Nephron (organoid): ENCODE measurements around the gene MANEAL.

Source experiments
- H3K27ac Mint-ChIP-seq, 3 experiments: 2 replicates each; pipeline ENCODE4 v1.8.0; 2020; ENCODE audit warnings: mixed read lengths in 3 of 3, mild to moderate bottlenecking in 2 of 3, moderate library complexity in 1 of 3
- H3K27me3 Mint-ChIP-seq: 2 replicates; pipeline ENCODE4 v1.8.0; 2021; ENCODE audit warnings: low read depth, mild to moderate bottlenecking, moderate library complexity, mixed read lengths
- H3K36me3 Mint-ChIP-seq: 2 replicates; pipeline ENCODE4 v1.8.0; 2020; ENCODE audit warnings: low read depth, mixed read lengths
- H3K4me1 Mint-ChIP-seq: 2 replicates; pipeline ENCODE4 v1.8.0; 2020; ENCODE audit warnings: mixed read lengths
- H3K4me3 Mint-ChIP-seq, 3 experiments: 2 replicates each; pipeline ENCODE4 v1.8.0; 2020; ENCODE audit warnings: mild to moderate bottlenecking in 3 of 3, mixed read lengths in 3 of 3, moderate library complexity in 2 of 3
- H3K9me3 Mint-ChIP-seq: 2 replicates; pipeline ENCODE4 v1.8.0; 2020; ENCODE audit warnings: mixed read lengths
- TF ChIP-seq, protein P1 (sequence below), 3 experiments: fragments of 200-600 bp; sonication (generic); IDR thresholded peaks; one replicate each; pipeline ENCODE4 v1.5.0; 2021; ENCODE audit warnings: antibody characterized with exemption in 3 of 3; ENCODE audit not compliant: unreplicated experiment in 3 of 3

Gene MANEAL

DNA sequence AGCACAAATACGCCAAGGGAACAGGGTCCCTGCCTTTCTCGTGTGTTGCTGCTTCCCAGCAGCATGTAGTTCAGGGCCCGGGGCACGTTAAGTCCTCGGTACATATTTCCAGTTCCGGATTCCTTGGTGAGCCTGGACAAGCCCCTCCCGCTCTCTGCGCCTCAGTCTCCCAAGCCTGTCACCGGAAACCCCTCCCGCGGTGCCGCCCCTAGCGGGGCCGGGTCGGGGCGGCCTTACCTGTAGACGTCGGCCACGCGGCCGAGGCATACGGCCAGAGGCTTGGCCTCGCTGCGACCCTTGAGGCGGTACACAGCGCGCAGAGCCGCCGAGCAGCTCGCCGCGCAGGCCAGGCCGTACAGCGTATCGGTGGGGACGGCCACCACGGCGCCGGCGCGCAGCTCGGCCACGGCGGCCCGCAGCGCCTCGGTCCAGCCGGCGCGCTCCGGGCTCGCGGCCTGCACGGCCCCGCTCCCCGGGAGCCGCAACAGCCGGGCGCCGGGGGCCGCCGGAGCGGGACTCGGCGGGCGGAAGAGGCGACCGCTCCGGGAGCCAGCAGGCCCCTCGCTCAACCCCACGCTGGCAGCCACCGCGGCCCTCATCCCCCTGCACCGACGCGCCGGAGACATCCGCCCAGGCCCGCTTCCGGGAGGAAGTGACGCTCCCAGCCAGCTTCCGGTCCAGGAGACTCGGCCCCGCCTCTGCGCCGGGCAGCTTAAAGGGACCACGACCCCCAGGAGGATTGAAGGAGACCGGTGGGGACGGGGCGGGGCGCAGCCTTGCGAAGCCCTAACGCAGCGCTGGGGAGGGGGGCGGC, 14.1 kb downstream of the MANEAL start, which contains the start of the genes C1orf122 and YRDC:
TSS of gene C1orf122 (plus strand) at position 236 of the 814 bp plus-strand sequence. CDS start 615 bp downstream, outside the sequence.
TSS of gene YRDC (minus strand) at position 654 of the 814 bp plus-strand sequence. CDS start at position 626, 28 bp downstream.
- peak within 1 kb of the TSS; percentile 95 to 97 (median 96) for H3K4me3 Mint-ChIP-seq
- no peaks in the 10 kb centered on the region for H3K9me3 Mint-ChIP-seq
- H3K4me1 Mint-ChIP-seq = peaks cover 17% of the 10 kb centered on the region
- H3K27ac Mint-ChIP-seq = peak within 1 kb of the TSS; percentile 93 to 99 (median 96)
- H3K36me3 Mint-ChIP-seq = peaks cover 32% of the 10 kb centered on the region
- no peaks in the 10 kb centered on the region for H3K27me3 Mint-ChIP-seq
- TF ChIP-seq, protein P1, sequence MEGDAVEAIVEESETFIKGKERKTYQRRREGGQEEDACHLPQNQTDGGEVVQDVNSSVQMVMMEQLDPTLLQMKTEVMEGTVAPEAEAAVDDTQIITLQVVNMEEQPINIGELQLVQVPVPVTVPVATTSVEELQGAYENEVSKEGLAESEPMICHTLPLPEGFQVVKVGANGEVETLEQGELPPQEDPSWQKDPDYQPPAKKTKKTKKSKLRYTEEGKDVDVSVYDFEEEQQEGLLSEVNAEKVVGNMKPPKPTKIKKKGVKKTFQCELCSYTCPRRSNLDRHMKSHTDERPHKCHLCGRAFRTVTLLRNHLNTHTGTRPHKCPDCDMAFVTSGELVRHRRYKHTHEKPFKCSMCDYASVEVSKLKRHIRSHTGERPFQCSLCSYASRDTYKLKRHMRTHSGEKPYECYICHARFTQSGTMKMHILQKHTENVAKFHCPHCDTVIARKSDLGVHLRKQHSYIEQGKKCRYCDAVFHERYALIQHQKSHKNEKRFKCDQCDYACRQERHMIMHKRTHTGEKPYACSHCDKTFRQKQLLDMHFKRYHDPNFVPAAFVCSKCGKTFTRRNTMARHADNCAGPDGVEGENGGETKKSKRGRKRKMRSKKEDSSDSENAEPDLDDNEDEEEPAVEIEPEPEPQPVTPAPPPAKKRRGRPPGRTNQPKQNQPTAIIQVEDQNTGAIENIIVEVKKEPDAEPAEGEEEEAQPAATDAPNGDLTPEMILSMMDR (IDR thresholded peaks at IDR 0.05; ENCODE audit: unreplicated experiment in 3 of 3) = no peak

DNA sequence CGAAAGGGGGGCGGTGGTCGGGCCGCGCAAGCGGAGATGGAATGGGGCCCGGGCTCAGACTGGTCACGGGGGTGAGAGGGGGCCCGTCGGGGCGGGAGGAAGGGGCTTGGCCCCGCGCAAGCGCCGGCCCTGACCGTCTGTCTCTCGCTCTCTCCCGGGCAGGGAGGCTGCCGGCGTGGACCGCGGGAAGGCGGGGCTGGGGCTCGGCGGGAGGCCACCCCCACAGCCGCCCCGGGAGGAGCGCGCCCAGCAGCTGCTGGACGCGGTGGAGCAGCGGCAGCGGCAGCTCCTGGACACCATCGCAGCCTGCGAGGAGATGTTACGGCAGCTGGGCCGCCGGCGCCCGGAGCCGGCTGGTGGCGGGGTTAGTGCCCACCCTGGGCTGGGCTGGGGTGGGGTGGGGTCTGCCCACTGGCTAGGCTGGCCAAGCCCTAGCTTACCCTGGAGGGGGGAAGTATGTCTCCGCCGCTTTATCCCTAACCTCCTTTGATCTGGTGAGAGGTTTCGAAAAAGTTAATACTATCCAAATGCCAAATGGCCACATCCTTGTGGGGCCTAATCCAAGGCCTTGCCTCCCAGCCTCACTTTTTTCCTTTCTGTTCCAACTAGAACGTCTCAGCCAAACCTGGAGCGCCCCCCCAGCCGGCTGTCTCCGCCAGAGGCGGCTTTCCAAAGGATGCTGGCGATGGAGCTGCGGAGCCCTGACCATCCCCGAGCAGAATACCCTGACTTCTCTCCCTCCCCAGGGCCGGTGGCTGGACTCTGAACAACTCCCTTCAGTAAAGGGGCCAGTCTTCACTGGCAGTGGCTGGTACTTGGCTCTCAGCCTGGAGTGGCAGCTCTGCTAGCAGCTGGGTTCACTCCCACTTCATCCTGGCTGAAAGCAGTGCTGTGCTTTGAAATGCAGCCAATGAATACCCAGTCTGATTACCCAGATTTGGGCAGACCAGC, 15.0 kb downstream of the MANEAL start:
- Mint-ChIP-seq H3K9me3 (no peaks in the 10 kb centered on the region), H3K4me3 (peak overlapping the region; percentile 95 to 97 (median 96)), H3K27me3 (no peaks in the 10 kb centered on the region), H3K4me1 (peaks cover 17% of the 10 kb centered on the region), H3K27ac (peak overlapping the region; percentile 93 to 99 (median 96)), H3K36me3 (peaks cover 25% of the 10 kb centered on the region)
- TF ChIP-seq, protein P1 (IDR thresholded peaks at IDR 0.05; ENCODE audit: unreplicated experiment in 3 of 3) = no peak

DNA sequence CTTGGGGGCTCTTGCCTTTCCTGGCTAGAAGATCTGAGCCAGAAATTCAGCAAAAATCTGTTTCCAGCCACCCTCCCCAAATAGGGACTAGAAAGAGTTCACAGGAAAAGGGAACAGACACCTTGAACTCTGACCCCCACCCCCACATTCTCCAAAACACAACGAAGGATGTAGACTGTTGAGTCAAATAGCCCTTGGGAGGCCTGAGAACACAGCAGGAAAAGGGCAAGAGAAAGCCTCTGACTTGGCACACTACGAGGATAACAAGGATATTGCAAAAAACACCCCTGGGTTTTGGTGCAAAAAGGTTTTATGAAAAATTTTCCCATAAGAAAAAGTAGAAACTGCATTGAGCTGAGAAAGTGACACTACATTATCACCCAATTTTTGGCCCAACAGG, 16.3 kb downstream of the MANEAL start:
- TF ChIP-seq, protein P1 (IDR thresholded peaks at IDR 0.05; ENCODE audit: unreplicated experiment in 3 of 3) = no peak
- Mint-ChIP-seq H3K27ac (peak overlapping the region in 1 of 3 experiments; percentile 35), H3K4me3 (peak overlapping the region in 2 of 3 experiments; percentile 63 to 65), H3K9me3 (no peaks in the 10 kb centered on the region), H3K36me3 (peaks cover 13% of the 10 kb centered on the region), H3K4me1 (peaks cover 17% of the 10 kb centered on the region), H3K27me3 (no peaks in the 10 kb centered on the region)

DNA sequence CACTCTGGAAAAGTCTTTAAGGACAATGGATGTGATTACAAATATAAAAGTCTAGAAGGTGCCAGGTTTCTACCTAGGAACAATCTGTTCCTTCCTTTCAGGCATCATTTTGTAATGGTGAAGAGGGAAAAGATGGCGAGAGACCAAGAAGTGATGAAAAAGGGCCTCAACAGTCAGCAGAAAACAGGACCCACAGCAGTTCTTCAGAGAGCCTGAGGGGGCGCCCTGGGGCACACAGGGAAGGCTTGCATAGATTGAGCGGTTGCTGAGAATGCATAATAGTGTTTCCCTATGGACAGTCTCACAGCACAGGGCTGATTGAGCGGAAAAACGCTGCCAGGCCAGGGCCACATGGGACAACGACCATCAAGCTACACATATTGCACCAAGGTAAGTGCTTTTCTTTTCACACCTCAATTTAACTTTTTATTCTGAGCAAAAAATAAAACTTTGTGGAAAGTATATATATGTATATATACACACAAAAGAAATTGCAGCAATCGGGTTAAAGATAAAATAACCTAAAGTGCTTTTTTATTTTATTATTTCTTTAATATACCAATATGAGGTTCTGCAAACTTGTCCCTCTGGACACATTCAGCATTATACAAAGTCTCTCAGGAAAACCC, 17.5 kb downstream of the MANEAL start:
- Mint-ChIP-seq H3K9me3 (no peaks in the 10 kb centered on the region), H3K4me3 (peak overlapping the region; percentile 65 to 73 (median 66)), H3K27me3 (no peaks in the 10 kb centered on the region), H3K4me1 (peaks cover 17% of the 10 kb centered on the region), H3K36me3 (peaks cover 7% of the 10 kb centered on the region), H3K27ac (peak overlapping the region; percentile 24 to 74 (median 35))
- TF ChIP-seq, protein P1 (IDR thresholded peaks at IDR 0.05; ENCODE audit: unreplicated experiment in 3 of 3) = peak; percentile 71 to 83 (median 82)

DNA sequence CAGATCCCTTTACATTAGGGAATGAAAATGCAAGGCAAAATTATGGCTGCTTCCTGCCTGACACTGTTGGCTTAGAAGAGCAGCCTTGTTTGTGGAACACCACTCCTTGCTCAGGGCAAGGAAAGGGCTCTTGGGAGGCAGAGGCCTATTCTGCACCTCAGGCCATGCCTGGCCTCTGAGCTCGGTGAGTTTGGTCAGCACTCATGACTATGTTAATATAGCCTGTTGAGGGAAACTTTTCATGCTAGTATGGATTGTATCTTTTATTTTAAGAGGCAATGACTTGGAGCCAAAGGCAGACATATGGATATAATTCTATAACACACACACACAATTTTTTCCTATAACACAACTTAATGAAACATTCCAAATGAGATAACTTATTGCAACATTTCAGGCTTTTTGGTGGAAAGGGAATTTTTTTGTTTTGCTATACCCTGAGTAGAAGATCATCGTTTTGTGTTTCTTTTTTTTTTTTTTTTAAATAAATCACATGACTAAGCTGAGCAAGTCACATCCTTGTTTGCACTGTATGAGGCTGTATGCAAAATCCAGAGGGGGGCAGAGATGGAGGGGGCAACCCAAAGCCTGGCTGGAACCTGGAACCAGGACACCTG, 20.0 kb downstream of the MANEAL start:
- Mint-ChIP-seq H3K4me1 (peaks cover 17% of the 10 kb centered on the region), H3K36me3 (peaks cover 11% of the 10 kb centered on the region), H3K27me3 (no peaks in the 10 kb centered on the region), H3K4me3 (no peak overlapping the region), H3K27ac (no peak overlapping the region), H3K9me3 (no peaks in the 10 kb centered on the region)
- TF ChIP-seq, protein P1 (IDR thresholded peaks at IDR 0.05; ENCODE audit: unreplicated experiment in 3 of 3) = no peak
